ENCODE measurements around the gene BRSK1.

Gene BRSK1

DNA sequence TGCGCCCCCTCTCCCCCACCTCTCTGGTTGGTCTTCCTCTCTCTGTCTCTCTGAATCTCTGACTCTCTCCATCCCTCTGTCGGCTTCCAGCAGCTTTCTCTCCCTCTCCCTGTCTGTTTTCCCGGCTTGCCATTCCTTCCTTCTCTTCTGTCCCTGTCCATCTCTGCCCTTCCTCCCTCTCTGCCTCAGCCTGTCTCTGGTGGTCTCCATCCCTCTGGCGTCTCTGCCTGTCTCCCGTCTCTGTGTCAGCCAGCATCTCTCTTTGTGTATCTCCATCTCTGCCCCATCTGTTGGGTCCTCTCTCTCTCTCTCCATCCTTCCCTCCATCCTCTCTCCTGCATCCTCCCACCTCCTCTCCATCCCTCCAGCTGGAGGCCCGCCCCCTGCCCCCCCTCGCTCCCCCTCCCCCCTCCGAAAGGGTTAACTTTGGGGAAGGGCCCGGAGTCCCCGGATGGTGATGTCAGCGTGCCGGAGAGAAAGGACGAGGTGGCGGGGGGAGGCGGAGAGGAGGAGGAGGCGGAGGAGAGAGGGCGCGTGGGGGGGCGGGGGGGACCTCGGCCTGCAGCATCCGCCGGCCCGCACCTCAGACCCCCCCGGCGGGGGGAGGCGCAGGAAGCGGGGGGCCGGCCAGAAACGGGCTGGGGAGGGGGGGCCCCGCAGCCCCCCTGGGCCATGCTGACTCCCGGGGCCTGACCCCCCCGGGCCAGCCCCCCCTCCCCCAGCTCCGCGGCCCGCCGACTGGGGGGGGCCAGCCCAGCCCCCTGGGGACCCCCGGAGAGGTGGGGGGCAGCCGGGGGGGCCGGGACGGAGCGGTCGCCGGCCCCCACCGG, at the start of gene BRSK1:
Gene BRSK1 (plus strand): TSS at position 450 of the 830 bp plus-strand sequence. CDS start 446 bp downstream, outside the sequence.
- no peak for ATAC-seq (replicated peaks)
- H3K36me3 Mint-ChIP-seq, result peaks cover 4 to 5% of the 10 kb centered on the region in 2 donors
- no peak for DNase-seq
- H3K4me3 Mint-ChIP-seq, result peak within 1 kb of the TSS; percentile 4 to 40
- peaks cover 9 to 15% of the 10 kb centered on the region in 2 donors for H3K27me3 Mint-ChIP-seq
- H3K9me3 Mint-ChIP-seq, result no peaks in the 10 kb centered on the region
- peaks cover 21 to 32% of the 10 kb centered on the region in 2 donors for H3K4me1 Mint-ChIP-seq
- H3K27ac Mint-ChIP-seq, result peak within 1 kb of the TSS; percentile 22

DNA sequence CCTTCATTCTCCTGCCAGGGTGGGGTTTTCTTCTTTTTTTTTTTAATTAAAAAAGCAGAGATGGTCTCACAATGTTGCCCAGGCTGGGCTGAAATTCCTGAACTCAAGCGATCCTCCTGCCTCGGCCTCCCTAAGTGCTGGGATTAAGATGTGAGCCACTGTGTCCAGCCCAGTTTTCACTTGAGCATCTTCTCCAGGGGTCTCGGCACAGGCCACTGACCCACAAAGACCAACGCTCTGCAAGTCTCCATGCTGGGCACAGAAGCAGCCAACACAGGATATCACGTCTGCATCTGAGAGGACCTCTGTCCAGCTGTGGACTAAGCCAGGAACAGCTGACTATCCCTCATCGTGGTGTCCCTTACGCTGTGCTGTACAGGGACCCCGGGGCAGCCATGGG, 45.8 kb upstream of the BRSK1 start:
- Mint-ChIP-seq H3K27me3 (no peaks in the 10 kb centered on the region), H3K27ac (no peak overlapping the region), H3K4me3 (no peak overlapping the region), H3K36me3 (peaks cover 49 to 66% of the 10 kb centered on the region in 2 donors), H3K9me3 (no peaks in the 10 kb centered on the region), H3K4me1 (peaks cover 10 to 13% of the 10 kb centered on the region in 2 donors)
- DNase-seq (no peak), ATAC-seq (replicated peaks) (no peak)

DNA sequence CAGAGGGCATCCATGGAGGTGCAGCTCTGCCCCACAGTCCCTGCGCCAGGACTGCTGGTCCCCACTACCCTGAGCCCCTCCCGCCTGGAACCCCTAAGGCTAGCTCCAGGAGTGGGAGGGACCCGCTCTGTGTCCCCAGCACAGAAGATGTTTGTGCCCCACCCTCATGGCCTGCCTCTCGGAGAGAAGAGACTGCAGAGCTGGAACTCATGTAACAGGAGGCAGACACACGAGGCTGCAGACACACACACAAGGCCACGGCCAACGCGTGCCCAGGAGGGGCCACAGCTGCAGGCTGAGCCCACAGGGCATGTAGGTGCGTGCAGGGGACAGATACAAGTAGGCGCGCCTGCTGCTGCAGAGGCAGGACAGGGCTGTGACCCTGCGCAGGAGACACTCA, 44.8 kb upstream of the BRSK1 start:
- DNase-seq (no peak), ATAC-seq (replicated peaks) (no peak)
- H3K4me1 Mint-ChIP-seq, result peaks cover 10 to 13% of the 10 kb centered on the region in 2 donors
- no peak overlapping the region for H3K4me3 Mint-ChIP-seq
- peaks cover 48 to 64% of the 10 kb centered on the region in 2 donors for H3K36me3 Mint-ChIP-seq
- H3K27me3 Mint-ChIP-seq, result no peaks in the 10 kb centered on the region
- H3K27ac Mint-ChIP-seq, result no peak overlapping the region
- no peaks in the 10 kb centered on the region for H3K9me3 Mint-ChIP-seq

DNA sequence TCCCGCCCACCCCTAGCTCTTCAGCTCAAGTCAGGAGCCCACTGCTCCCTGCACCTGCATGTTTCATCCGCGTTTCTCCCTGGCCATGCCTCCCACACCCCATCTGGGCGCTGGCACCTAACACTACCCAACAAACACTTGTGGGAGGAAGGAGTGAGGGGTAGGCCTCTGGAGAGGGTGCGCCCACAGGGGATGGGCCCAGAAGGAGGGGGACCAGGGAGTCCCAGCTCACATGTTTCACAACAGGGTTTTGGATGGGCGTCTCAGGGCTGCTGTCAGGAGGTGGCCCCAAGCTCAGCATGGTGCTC, 43.1 kb upstream of the BRSK1 start:
- DNase-seq (no peak), ATAC-seq (replicated peaks) (no peak)
- Mint-ChIP-seq H3K9me3 (no peaks in the 10 kb centered on the region), H3K27me3 (no peaks in the 10 kb centered on the region), H3K4me3 (no peak overlapping the region), H3K27ac (peak overlapping the region; percentile 37), H3K36me3 (peaks cover 43 to 57% of the 10 kb centered on the region in 2 donors), H3K4me1 (peaks cover 8 to 10% of the 10 kb centered on the region in 2 donors)

DNA sequence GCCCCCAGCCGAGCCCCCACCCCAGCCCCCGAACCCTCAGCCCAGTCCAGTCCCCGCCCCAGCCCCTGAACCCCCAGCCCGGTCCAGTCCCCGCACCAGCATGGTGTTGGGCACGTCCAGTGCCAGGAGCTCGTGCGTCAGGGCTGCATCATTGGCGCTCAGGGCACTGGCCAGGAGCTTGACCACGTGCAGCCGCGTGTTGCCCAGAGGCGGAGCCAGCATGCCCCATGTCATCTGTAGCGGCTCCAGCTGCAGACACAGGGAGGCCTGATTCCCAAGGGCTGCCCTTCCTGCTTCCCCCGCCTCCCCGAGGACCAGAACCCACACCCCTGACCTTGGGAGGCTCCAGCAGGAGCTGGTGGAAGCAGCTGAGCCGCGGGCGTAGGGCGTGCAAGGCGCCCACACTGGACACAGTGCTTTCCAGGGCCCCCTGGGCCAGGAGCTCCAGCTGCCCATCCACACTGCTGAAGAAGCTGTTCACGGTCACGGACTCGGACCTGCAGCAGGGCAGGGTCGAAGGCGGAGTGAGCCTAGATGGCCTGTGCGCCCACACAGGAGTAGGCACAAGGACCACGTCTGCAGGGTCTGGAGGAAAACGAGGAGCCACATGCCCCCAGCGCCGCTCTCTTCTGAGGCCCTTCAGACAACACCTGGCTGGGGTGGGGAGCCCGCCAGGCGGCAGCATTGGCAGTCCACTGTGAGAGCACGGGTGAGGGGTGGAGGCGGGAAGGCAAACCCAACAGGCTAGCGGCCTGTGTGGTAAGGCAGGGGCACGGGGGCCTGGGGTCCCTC, 42.5 kb upstream of the BRSK1 start:
- Mint-ChIP-seq H3K9me3 (no peaks in the 10 kb centered on the region), H3K4me3 (no peak overlapping the region), H3K27ac (no peak overlapping the region), H3K27me3 (no peaks in the 10 kb centered on the region), H3K36me3 (peaks cover 39 to 55% of the 10 kb centered on the region in 2 donors), H3K4me1 (peaks cover 7 to 8% of the 10 kb centered on the region in 2 donors)
- ATAC-seq (replicated peaks), result no peak
- no peak for DNase-seq

DNA sequence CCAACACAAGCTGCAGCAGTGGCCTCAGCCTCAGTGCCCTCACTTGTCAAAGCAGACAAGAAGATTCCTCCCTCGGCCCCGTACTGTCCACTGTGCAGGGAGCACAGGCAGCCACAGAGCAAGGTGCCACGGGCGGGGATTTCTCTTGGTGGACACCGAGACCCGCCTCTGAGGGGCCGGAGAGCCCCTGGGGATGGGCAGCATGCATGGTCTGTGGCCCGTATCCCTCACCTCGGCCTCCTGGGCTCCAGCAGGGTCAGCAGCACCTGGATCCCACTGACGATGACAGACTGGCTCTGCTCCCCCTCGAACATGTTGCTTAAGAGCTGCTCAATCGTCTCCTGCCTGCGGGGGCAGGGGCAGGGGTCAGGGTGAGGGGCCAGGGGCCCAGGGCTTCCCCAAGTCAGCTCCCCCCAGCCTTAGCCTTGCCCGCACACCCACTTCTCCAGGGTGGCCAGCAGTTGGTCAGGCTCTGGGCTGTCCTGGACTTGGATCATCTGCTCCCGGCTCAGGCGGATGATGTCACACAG, 41.8 kb upstream of the BRSK1 start:
- no peaks in the 10 kb centered on the region for H3K9me3 Mint-ChIP-seq
- no peak overlapping the region for H3K4me3 Mint-ChIP-seq
- H3K27me3 Mint-ChIP-seq, result no peaks in the 10 kb centered on the region
- no peak overlapping the region for H3K27ac Mint-ChIP-seq
- DNase-seq (no peak), ATAC-seq (replicated peaks) (no peak)
- H3K4me1 Mint-ChIP-seq, result peaks cover 4 to 6% of the 10 kb centered on the region in 2 donors
- peaks cover 32 to 51% of the 10 kb centered on the region in 2 donors for H3K36me3 Mint-ChIP-seq

DNA sequence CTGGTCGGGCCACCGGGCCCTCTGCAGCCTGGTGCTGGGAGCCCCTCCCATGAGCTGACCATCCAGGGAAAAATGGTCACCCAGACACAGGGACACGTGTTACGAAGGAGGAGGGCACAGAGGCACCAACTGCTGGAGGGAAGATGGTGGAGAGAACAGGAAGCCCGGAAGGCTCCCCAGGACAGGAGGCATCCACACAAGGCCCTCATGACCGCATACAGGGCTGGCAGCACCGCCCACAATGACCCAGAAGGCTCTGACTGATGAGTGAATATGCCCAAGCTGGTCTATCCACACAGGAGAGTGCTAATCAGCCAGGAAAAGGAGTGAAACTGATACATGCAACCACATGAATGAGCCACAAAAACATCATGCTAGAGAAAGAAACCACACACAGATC, 41.3 kb upstream of the BRSK1 start:
- Mint-ChIP-seq H3K4me1 (peaks cover 6 to 8% of the 10 kb centered on the region in 2 donors), H3K36me3 (peaks cover 28 to 46% of the 10 kb centered on the region in 2 donors), H3K27ac (no peak overlapping the region), H3K27me3 (no peaks in the 10 kb centered on the region), H3K9me3 (no peaks in the 10 kb centered on the region), H3K4me3 (no peak overlapping the region)
- DNase-seq (no peak), ATAC-seq (replicated peaks) (no peak)

DNA sequence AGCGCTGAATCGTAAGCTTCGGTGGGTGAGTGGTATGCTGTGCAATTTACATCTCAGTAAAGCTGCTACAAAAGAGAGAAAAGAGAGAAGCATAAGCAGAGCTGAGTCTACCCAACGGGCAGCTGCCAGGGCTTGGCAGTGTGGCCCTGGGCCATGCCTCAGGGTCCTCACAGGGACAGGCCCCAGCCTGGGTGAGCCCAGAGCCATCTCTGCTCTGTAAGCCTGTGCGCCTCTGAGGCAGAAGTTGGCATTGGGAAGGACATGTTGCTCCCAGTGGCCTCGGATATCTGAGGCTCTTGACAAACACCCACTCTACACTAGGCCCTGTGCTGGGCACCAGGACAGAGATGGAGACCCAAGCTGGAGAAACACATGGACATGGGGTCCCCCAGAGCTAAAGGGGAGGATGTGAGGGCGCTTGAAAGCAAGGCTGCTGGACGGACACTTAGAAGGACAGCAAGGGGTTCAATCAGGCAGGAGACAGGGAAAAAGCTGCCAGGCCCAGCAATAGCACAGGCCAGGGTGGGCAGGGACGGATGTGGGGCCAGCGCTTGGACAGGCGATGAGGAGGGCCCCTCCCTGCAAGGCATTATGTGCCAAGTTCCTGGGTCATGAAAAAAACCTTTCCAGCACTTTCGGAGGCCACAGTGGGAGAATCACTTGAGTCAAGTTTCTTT, 39.7 kb upstream of the BRSK1 start:
- no peak for ATAC-seq (replicated peaks)
- Mint-ChIP-seq H3K27ac (no peak overlapping the region), H3K4me3 (no peak overlapping the region), H3K27me3 (no peaks in the 10 kb centered on the region), H3K9me3 (no peaks in the 10 kb centered on the region), H3K36me3 (peaks cover 28 to 38% of the 10 kb centered on the region in 2 donors), H3K4me1 (peaks cover 16 to 24% of the 10 kb centered on the region in 2 donors)
- DNase-seq, result no peak

DNA sequence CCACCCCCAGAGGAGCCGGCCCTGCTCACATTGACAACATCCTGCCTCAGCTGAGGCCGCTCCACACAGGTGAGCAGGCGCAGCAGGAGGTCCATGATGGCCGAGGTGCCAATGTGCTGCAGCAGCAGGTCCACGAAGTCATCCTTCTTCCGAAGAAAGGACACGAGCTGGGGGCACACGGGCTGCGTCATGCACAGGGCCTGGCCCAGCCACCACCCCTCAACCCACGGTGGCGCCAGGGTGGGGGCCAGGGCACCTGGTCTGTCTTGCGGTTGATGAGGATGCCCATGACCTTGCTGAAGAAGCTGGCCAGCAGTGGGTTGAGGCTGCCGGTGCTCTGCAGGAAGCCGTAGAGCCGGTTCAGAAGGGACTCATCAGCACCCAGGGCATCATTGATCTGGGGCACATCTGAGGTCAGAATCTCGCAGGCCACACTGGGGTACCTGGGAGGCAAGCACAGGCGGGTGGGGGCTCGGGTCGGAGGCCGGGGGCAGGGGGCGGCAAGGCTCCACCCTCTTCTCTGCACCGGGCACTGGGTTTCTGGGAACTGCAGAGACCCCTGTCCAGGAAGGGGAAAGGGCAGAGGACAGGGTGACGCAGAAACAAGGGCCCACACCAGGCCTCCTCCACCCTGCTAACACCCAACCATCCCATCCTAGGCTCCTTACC, 38.4 kb upstream of the BRSK1 start:
- Mint-ChIP-seq H3K9me3 (no peaks in the 10 kb centered on the region), H3K27me3 (no peaks in the 10 kb centered on the region), H3K4me1 (peaks cover 18 to 34% of the 10 kb centered on the region in 2 donors), H3K36me3 (peaks cover 28 to 35% of the 10 kb centered on the region in 2 donors), H3K27ac (no peak overlapping the region), H3K4me3 (no peak overlapping the region)
- ATAC-seq (replicated peaks), result no peak
- DNase-seq, result no peak

DNA sequence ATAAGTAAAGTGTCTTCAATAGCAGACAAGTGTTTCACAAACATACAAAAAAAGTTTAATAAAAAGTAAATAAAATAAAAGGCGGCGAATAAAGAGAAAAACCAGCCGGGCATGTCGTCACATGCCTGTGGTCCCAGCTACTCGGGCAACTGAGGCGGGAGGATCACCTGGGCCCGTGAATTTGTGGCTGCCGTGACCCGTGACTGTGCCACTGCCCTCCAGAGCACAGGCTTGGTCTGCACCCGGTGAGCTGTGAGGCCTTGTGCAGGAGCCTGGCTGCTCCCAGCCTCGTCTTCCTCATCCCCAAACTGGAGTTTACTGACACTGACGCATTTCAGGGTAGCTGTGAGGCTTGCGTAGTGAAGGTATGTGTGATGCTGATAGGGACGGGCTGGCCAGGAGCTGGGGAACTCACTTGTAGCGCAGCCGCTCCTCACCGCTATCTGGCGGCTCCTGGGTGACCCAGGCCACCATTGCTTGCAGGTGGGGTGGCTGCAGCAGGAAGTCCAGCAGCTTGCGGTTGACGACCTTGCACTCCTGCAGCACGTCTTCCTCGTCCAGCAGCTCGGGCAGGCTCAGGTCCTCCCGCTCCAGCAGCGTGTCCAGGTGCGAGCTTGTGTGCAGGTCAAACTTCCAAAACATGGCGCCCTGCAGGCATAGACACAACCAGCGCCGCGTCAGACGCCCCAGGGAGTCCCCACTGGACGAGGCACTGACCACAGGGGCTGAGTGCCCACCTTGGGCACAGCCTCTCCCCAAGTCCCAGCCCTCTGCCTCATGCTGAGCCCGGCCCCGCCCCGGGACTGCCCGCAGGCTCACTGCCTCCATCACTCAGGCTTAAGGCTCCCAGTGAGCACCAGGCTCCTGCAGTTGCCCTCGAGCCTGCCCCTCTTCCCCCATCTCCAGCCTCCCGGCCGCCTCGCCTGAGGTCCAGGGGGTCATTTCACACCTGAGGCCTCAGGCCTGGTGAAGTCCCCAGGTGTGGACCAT, 37.0 kb upstream of the BRSK1 start:
- no peaks in the 10 kb centered on the region for H3K9me3 Mint-ChIP-seq
- no peak for DNase-seq
- peaks cover 28 to 48% of the 10 kb centered on the region in 2 donors for H3K4me1 Mint-ChIP-seq
- H3K27me3 Mint-ChIP-seq, result no peaks in the 10 kb centered on the region
- peaks cover 29 to 38% of the 10 kb centered on the region in 2 donors for H3K36me3 Mint-ChIP-seq
- H3K27ac Mint-ChIP-seq, result no peak overlapping the region
- no peak overlapping the region for H3K4me3 Mint-ChIP-seq
- ATAC-seq (replicated peaks), result no peak

DNA sequence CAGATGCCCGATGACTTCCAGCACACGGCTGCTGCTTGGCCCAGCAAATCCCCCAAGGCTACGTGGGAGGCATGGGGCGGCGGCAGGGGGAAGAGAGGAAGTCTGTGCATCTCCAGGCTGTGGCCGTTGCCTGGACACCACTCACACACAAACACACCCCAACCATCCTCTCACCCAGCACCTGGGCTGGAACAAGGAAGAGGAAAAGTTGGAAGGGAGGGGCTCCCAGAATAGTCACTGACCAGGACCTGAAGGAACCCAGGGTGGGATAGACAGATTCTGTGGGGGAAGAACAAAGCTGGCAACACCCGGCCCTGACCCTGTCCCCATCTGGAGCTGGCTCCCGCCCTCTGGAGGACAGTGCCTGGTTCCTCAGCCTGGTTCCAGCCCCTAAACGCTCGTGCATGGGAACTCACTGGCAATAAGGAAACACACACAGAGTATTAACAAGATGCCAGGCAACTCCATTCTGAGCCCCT, 36.1 kb upstream of the BRSK1 start:
- Mint-ChIP-seq H3K4me3 (no peak overlapping the region), H3K27ac (no peak overlapping the region), H3K36me3 (peaks cover 26 to 36% of the 10 kb centered on the region in 2 donors), H3K27me3 (no peaks in the 10 kb centered on the region), H3K4me1 (peaks cover 30 to 55% of the 10 kb centered on the region in 2 donors), H3K9me3 (no peaks in the 10 kb centered on the region)
- ATAC-seq (replicated peaks) (no peak), DNase-seq (no peak)

DNA sequence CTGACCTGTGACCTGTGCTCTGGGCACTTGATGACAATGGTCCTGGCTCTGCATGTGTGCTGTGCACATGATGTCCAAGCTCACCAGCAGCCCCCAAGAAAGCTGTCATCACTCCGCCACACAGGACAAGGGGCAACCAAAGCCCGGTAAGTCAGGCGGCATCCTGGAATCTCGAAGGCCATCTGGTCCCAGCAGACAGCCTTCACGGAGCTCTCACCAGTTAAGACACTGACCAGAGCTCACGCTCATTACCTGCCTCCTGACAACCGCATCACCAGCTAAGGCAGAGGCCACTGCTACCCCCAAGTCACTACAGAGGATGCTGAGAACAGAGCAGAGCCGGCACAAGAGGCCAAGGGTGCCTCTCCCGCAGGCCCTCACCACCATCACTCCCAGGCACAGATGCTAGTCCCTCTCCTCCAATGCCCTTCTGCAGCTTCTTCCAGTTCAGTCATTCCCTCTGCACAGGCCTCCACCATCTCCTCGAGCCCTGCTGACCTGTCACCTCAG, 35.6 kb upstream of the BRSK1 start:
- Mint-ChIP-seq H3K4me1 (peaks cover 34 to 59% of the 10 kb centered on the region in 2 donors), H3K9me3 (no peaks in the 10 kb centered on the region), H3K27me3 (no peaks in the 10 kb centered on the region), H3K27ac (peak overlapping the region; percentile 87), H3K4me3 (no peak overlapping the region), H3K36me3 (peaks cover 21 to 33% of the 10 kb centered on the region in 2 donors)
- ATAC-seq (replicated peaks) (no peak), DNase-seq (no peak)

Data from stimulated activated naive B cell treated with anti-CD40 and anti-IgM and Interleukin-4, amounts not matched to agents 10 μg/mL and 1 μg/mL and 100 μg/mL, for 72 hours (primary cell).